HepG2 (cell line): ENCODE measurements around the gene FAM219A. TPM values are rescaled to one million over a fixed set of nuclear protein-coding genes. Genes with fewer than 3 reads are reported as not detected.

Experiments
- ATAC-seq: fragments of 200-7000 bp; cut with Tn5 transposase; 3 replicates; pipeline ENCODE4 v1.9.1; 2020; ENCODE audit warnings: mild to moderate bottlenecking, moderate library complexity
- BruUV-seq: library from RNA; stranded (reverse); fragments of 400-500 nt; replicated peaks from 2 replicates; lab custom pipeline; 2021; lab: Mats Ljungman, UMichigan
- CTCF ChIA-PET: fragments of 300-600 bp; formaldehyde crosslinking; extraction: SDS; loops from one replicate; lab custom pipeline; 2021; ENCODE audit warnings: low total read pairs, inconsistent platforms, low intra/inter-chr PET ratio; lab: Yijun Ruan, JAX
- POLR2A ChIA-PET: fragments of 350-600 bp; sonication (Branson Sonifier 250); formaldehyde crosslinking; loops from one replicate; lab custom pipeline; 2020; ENCODE audit warnings: antibody characterized with exemption, inconsistent platforms; lab: Yijun Ruan, JAX
- DNase-seq: peaks from one replicate; pipeline ENCODE4 v3.0.0-alpha.2; 2015; ENCODE audit warnings: low spot score
- FAIRE-seq: peaks from 3 replicates; lab custom pipeline; 2011; peaks lifted over from hg19 to GRCh38; lab: Jason Lieb, UNC
- H2AFZ ChIP-seq: one replicate; pipeline ENCODE4 v1.6.1; 2011; ENCODE audit warnings: low read length, inconsistent platforms
- H3K27ac ChIP-seq: fragments of 300-600 bp; 3 replicates; pipeline ENCODE4 v1.8.0; 2011; ENCODE audit warnings: mixed run types, mild to moderate bottlenecking, mixed read lengths, low read length, inconsistent platforms; ENCODE audit not compliant: insufficient read depth; ENCODE audit errors: extremely low read length
- H3K27me3 ChIP-seq, 2 experiments: fragments of 200-600 bp in 1 of 2; 2 replicates in 1 of 2; 3 replicates in 1 of 2; pipeline versions ENCODE4 v1.6.0 to v1.8.0; 2011; ENCODE audit warnings: low read length in 2 of 2, mild to moderate bottlenecking in 2 of 2, moderate library complexity in 2 of 2, inconsistent platforms in 1 of 2; ENCODE audit not compliant: insufficient read depth in 2 of 2, control insufficient read depth in 1 of 2
- H3K36me3 ChIP-seq, 2 experiments: fragments of 200-600 bp in 1 of 2; replicated peaks in 1 of 2; 2 replicates in 1 of 2; 3 replicates in 1 of 2; pipeline versions ENCODE4 v1.5.1 to v1.8.0; 2011; ENCODE audit warnings: low read length in 2 of 2, inconsistent platforms in 1 of 2; ENCODE audit not compliant: insufficient read depth in 2 of 2, control insufficient read depth in 1 of 2
- H3K4me1 ChIP-seq: 2 replicates; pipeline ENCODE4 v1.5.1; 2012; ENCODE audit warnings: low read length, inconsistent platforms; ENCODE audit not compliant: insufficient read depth
- H3K4me2 ChIP-seq: 2 replicates; pipeline ENCODE4 v1.6.0; 2011; ENCODE audit warnings: low read depth, low read length, inconsistent platforms
- H3K4me3 ChIP-seq, 3 experiments: fragments of 200-600 bp in 1 of 3; sonication (generic), shearing (Covaris generic) in 1 of 3; replicated peaks in 1 of 3; 2 replicates each; pipeline ENCODE4 v1.5.1; 2011 to 2016; ENCODE audit warnings: low read length in 3 of 3, inconsistent platforms in 2 of 3, low read depth in 2 of 3, mild to moderate bottlenecking in 2 of 3, control low read depth in 1 of 3, mixed read lengths in 1 of 3; ENCODE audit not compliant: insufficient read depth in 1 of 3
- H3K79me2 ChIP-seq: one replicate; pipeline ENCODE4 v1.6.1; 2011; ENCODE audit warnings: low read length, inconsistent platforms; ENCODE audit not compliant: insufficient read depth
- H3K9ac ChIP-seq: 2 replicates; pipeline ENCODE4 v1.6.0; 2011; ENCODE audit warnings: mild to moderate bottlenecking, low read depth, low read length, inconsistent platforms; ENCODE audit not compliant: insufficient read depth
- H3K9me3 ChIP-seq: 2 replicates; pipeline ENCODE4 v1.5.1; 2012; ENCODE audit warnings: mild to moderate bottlenecking, low read length
- H4K20me1 ChIP-seq: 2 replicates; pipeline ENCODE4 v1.6.0; 2011; ENCODE audit warnings: inconsistent platforms, mild to moderate bottlenecking, low read length, moderate library complexity; ENCODE audit not compliant: insufficient read depth
- CHD2 ChIP-seq: IDR thresholded peaks from 2 replicates; pipeline ENCODE4 v1.6.1; 2011; ENCODE audit warnings: low read depth, low read length, improper control_type of control experiment
- ETV5 ChIP-seq: IDR thresholded peaks from 2 replicates; pipeline ENCODE4 v1.6.1; 2018; ENCODE audit warnings: missing biosample characterization, missing genetic modification reagents, inconsistent platforms, borderline replicate concordance
- KDM5A ChIP-seq: fragments of 200-600 bp; sonication (generic); IDR thresholded peaks from 2 replicates; pipeline ENCODE4 v1.7.0; 2018; ENCODE audit warnings: antibody characterized with exemption, mild to moderate bottlenecking, low read length, borderline replicate concordance
- LBX2 ChIP-seq: sonication (generic); formaldehyde crosslinking; IDR thresholded peaks from 2 replicates; pipeline ENCODE4 v1.5.0; 2020; ENCODE audit warnings: missing genetic modification reagents, mild to moderate bottlenecking, borderline replicate concordance
- MTA3 ChIP-seq: sonication (generic); formaldehyde crosslinking; IDR thresholded peaks from 2 replicates; pipeline ENCODE4 v1.4.0; 2020; ENCODE audit warnings: missing genetic modification reagents
- MXI1 ChIP-seq: IDR thresholded peaks from 3 replicates; pipeline ENCODE4 v1.6.1; 2012; ENCODE audit warnings: low read depth, low read length, inconsistent platforms, borderline replicate concordance
- NFE2 ChIP-seq: sonication (generic); formaldehyde crosslinking; IDR thresholded peaks from 2 replicates; pipeline ENCODE4 v1.4.0; 2020; ENCODE audit warnings: missing genetic modification reagents
- SKI ChIP-seq: fragments of 450-650 bp; IDR thresholded peaks from one replicate; pipeline ENCODE4 v1.6.1; 2018; ENCODE audit warnings: mild to moderate bottlenecking; ENCODE audit not compliant: partially characterized antibody
- ZBTB26 ChIP-seq: IDR thresholded peaks from 2 replicates; pipeline ENCODE4 v1.6.1; 2016; ENCODE audit warnings: missing compliant biosample characterization, missing genetic modification reagents, borderline replicate concordance
- ZFX ChIP-seq: sonication (generic); formaldehyde crosslinking; IDR thresholded peaks from 2 replicates; pipeline ENCODE4 v1.4.0; 2020; ENCODE audit warnings: mild to moderate bottlenecking, low read depth, missing genetic modification reagents, moderate library complexity
- ZMAT3 ChIP-seq: sonication (generic); formaldehyde crosslinking; conservative IDR thresholded peaks from 2 replicates; pipeline ENCODE4 v1.7.0; 2021; ENCODE audit warnings: missing genetic modification reagents
- ZNF282 ChIP-seq: fragments of 450-650 bp; IDR thresholded peaks from 2 replicates; pipeline ENCODE4 v1.6.1; 2018; ENCODE audit not compliant: partially characterized antibody
- ZNF30 ChIP-seq: sonication (generic); formaldehyde crosslinking; IDR thresholded peaks from 2 replicates; pipeline ENCODE4 v1.5.0; 2020; ENCODE audit warnings: mild to moderate bottlenecking, missing genetic modification reagents
- ZNF503 ChIP-seq: sonication (generic); formaldehyde crosslinking; IDR thresholded peaks from 2 replicates; pipeline ENCODE4 v1.4.0; 2020; ENCODE audit warnings: missing genetic modification reagents
- ZNF605 ChIP-seq: sonication (generic); formaldehyde crosslinking; IDR thresholded peaks from 2 replicates; pipeline ENCODE4 v1.8.0; 2022; ENCODE audit warnings: mild to moderate bottlenecking, missing genetic modification reagents
- ZNF713 ChIP-seq: sonication (generic); formaldehyde crosslinking; IDR thresholded peaks from 2 replicates; pipeline ENCODE4 v1.4.0; 2020; ENCODE audit warnings: mild to moderate bottlenecking, missing genetic modification reagents
- ZNF75D ChIP-seq: sonication (generic); formaldehyde crosslinking; IDR thresholded peaks from 2 replicates; pipeline ENCODE4 v1.8.1; 2023; ENCODE audit warnings: missing genetic modification reagents, mild to moderate bottlenecking, borderline replicate concordance
- ZNF792 ChIP-seq: IDR thresholded peaks from 2 replicates; pipeline ENCODE4 v1.6.1; 2016
- ZSCAN20 ChIP-seq: sonication (generic); formaldehyde crosslinking; IDR thresholded peaks from 2 replicates; pipeline ENCODE4 v1.4.0; 2020; ENCODE audit warnings: missing genetic modification reagents, mild to moderate bottlenecking, borderline replicate concordance
- ZSCAN29 ChIP-seq: sonication (generic); formaldehyde crosslinking; conservative IDR thresholded peaks from 2 replicates; pipeline ENCODE4 v1.4.0; 2020; ENCODE audit warnings: mild to moderate bottlenecking, missing genetic modification reagents
- WGBS: methylation state at CpG from one replicate; pipeline ENCODE4 v1.1.6; 2017; ENCODE audit warnings: low lambda C conversion rate; 5-methylcytosine and 5-hydroxymethylcytosine counted together
- in situ Hi-C: cut with HindIII; loops from 2 replicates; pipeline ENCODE4 v1.10.0; 2017; ENCODE audit warnings: low pct_unique_long_range_greater_than_20kb; ENCODE audit not compliant: extremely low pct_ligation_motif_present
- intact Hi-C: fragments of 100-400 bp; cut with micrococcal nuclease; formaldehyde crosslinking; loops from one replicate; pipeline ENCODE4 v1.10.0; 2022; ENCODE audit not compliant: unreplicated experiment
- polyA plus RNA-seq, 8 experiments: library from polyadenylated mRNA; depleted of rRNA in 3 of 8; stranded (reverse) in 7 of 8; unstranded in 1 of 8; fragments of >200 nt; fragmentation: Illumina TruSeq in 4 of 8; extraction: Trizol in 4 of 8; gene quantifications; 2 replicates each; pipeline versions ENCODE4 v1.2.1 to v1.2.3, GENCODE V29; 2011 to 2016; ENCODE audit warnings: low read depth in 4 of 8, missing spikeins in 1 of 8, mixed read lengths in 1 of 8; ENCODE audit not compliant: insufficient read depth in 1 of 8
- total RNA-seq, 5 experiments: library from RNA; depleted of rRNA; stranded (reverse); fragments of >200 nt; fragmentation: Illumina TruSeq; extraction: Trizol; gene quantifications; 2 replicates each; pipeline ENCODE4 v1.2.3, GENCODE V29; 2016; ENCODE audit warnings: low read depth in 1 of 5
- TF ChIP-seq, protein P1 (sequence below): IDR thresholded peaks from 2 replicates; pipeline ENCODE4 v1.6.1; 2012; ENCODE audit warnings: low read depth, low read length, improper control_type of control experiment

Gene FAM219A
- total and polyA plus RNA-seq, 2 of the 13 experiments (the other 11 are each of a cell fraction or from before 2014, with no cell fraction given), result 3.9 to 6.4 TPM

GRCh38 chr9:34406219-34406618 is 52.2 kb downstream of the FAM219A start (continued):
- no peak for TF ChIP-seq ZNF713 (CRISPR knock-in tag)
- no peak for TF ChIP-seq ZMAT3 (CRISPR knock-in tag)
- TF ChIP-seq ZNF30, result no peak
- TF ChIP-seq ZSCAN29 (CRISPR knock-in tag), result no peak

DNA sequence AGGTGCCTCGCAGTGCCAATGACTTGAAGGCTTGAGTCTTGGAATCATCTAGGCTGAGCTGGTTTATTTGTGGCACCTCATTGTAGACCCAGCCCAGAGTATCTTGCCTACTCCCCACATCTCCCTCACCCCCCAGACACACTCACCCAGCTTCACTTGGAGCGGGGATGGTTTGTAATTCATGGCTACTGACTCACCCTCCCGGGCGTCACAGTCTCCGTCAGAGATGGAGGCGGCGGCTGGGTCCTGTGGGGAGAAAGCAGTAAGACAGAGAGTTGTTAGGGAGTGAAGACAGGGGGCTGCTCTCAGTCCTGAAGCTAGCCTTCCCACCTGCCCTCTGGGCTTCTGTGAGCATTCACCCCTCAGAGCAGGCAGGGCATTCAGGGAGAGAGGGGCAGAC is 52.7 kb downstream of the FAM219A start:
- H3K36me3 ChIP-seq, result no peaks in the 10 kb centered on the region; a peak in 1 of 5 replicates
- DNase-seq (no peak), ATAC-seq (no peak), FAIRE-seq (no peak)
- ChIA-PET POLR2A (no interaction called here), CTCF (interaction anchor here (2.5 kb wide), 1 partner anchor 186 kb away, joined by 10 read pairs; no protein-coding TSS in a partner anchor)
- H3K4me2 ChIP-seq, result no peak overlapping the region
- in situ Hi-C loops (no loop called here), intact Hi-C loops (no loop called here)
- no peak overlapping the region for H2AFZ ChIP-seq
- H3K4me1 ChIP-seq, result no peaks in the 10 kb centered on the region
- H3K9ac ChIP-seq, result no peak overlapping the region
- no peaks in the 10 kb centered on the region for H4K20me1 ChIP-seq
- no peaks in the 10 kb centered on the region for H3K79me2 ChIP-seq
- WGBS, result 86% methylated on average over 7 of the region's 7 CpGs
- no peak overlapping the region for H3K4me3 ChIP-seq
- no peaks in the 10 kb centered on the region for H3K9me3 ChIP-seq
- H3K27ac ChIP-seq, result no peak overlapping the region
- no peaks in the 10 kb centered on the region for H3K27me3 ChIP-seq
- BruUV-seq, result no TSS peak
- TF ChIP-seq ZNF792 (CRISPR knock-in tag), result no peak
- TF ChIP-seq ZNF605 (CRISPR knock-in tag), result no peak
- no peak for TF ChIP-seq ZNF503 (CRISPR knock-in tag)
- no peak for TF ChIP-seq ZFX (CRISPR knock-in tag)
- TF ChIP-seq SKI, result no peak
- TF ChIP-seq, protein P1, sequence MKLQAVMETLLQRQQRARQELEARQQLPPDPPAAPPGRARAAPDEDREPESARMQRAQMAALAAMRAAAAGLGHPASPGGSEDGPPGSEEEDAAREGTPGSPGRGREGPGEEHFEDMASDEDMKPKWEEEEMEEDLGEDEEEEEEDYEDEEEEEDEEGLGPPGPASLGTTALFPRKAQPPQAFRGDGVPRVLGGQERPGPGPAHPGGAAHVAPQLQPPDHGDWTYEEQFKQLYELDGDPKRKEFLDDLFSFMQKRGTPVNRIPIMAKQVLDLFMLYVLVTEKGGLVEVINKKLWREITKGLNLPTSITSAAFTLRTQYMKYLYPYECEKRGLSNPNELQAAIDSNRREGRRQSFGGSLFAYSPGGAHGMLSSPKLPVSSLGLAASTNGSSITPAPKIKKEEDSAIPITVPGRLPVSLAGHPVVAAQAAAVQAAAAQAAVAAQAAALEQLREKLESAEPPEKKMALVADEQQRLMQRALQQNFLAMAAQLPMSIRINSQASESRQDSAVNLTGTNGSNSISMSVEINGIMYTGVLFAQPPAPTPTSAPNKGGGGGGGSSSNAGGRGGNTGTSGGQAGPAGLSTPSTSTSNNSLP, result no peak
- no peak for TF ChIP-seq ZNF75D
- TF ChIP-seq ZBTB26 (CRISPR knock-in tag), result no peak
- TF ChIP-seq ZNF282, result no peak
- no peak for TF ChIP-seq CHD2
- no peak for TF ChIP-seq KDM5A
- TF ChIP-seq MTA3 (CRISPR knock-in tag), result no peak
- TF ChIP-seq ZSCAN20, result no peak
- no peak for TF ChIP-seq LBX2
- no peak for TF ChIP-seq NFE2 (CRISPR knock-in tag)
- no peak for TF ChIP-seq ETV5
- no peak for TF ChIP-seq MXI1
